A673 (cell line): Measurements from ENCODE around the gene HNRNPK. TPM values are rescaled to one million over a fixed set of nuclear protein-coding genes. Genes with fewer than 3 reads are reported as not detected.
"Not testable (repeated sequence)": the region's sequence is repeated elsewhere in the genome, so short reads cannot be mapped to it uniquely, and the experiment has no call there.

Experiments
- BruUV-seq: library from RNA; stranded (reverse); fragments of 400-500 nt; replicated peaks from 2 replicates; lab custom pipeline; 2021; lab: Mats Ljungman, UMichigan
- CTCF ChIA-PET: fragments of 300-600 bp; sonication (Branson Sonifier 250); formaldehyde crosslinking; loops from one replicate; lab custom pipeline; 2022; ENCODE audit warnings: antibody characterized with exemption; lab: Charles Lee
- POLR2A ChIA-PET: fragments of 300-600 bp; sonication (Branson Sonifier 250); formaldehyde crosslinking; loops from one replicate; lab custom pipeline; 2022; ENCODE audit warnings: antibody characterized with exemption; ENCODE audit not compliant: low non-redundant PET; lab: Charles Lee
- DNase-seq: peaks from one replicate; pipeline ENCODE4 v3.0.0-alpha.2; 2015; ENCODE audit warnings: low spot score
- H3K27ac ChIP-seq: fragments of 200-600 bp; sonication (generic); 2 replicates; pipeline ENCODE4 v1.5.1; 2016; ENCODE audit warnings: mixed run types, low read depth, mild to moderate bottlenecking, mixed read lengths, antibody characterized with exemption, low read length; ENCODE audit not compliant: poor library complexity, severe bottlenecking
- H3K27me3 ChIP-seq: fragments of 200-600 bp; sonication (generic); replicated peaks from 2 replicates; pipeline ENCODE4 v1.6.1; 2017; ENCODE audit warnings: mixed run types, low read depth, mild to moderate bottlenecking, mixed read lengths, antibody characterized with exemption, low read length; ENCODE audit not compliant: insufficient read depth, poor library complexity
- H3K36me3 ChIP-seq: fragments of 200-600 bp; sonication (generic); 2 replicates; pipeline ENCODE4 v1.6.1; 2016; ENCODE audit warnings: mixed run types, mild to moderate bottlenecking, mixed read lengths, antibody characterized with exemption, low read length; ENCODE audit not compliant: insufficient read depth, poor library complexity, severe bottlenecking
- H3K4me1 ChIP-seq: fragments of 200-600 bp; sonication (generic); 2 replicates; pipeline ENCODE4 v1.6.1; 2017; ENCODE audit warnings: mixed run types, mild to moderate bottlenecking, mixed read lengths, antibody characterized with exemption, low read length; ENCODE audit not compliant: insufficient read depth, poor library complexity, severe bottlenecking
- H3K4me3 ChIP-seq: fragments of 200-600 bp; sonication (generic); 2 replicates; pipeline ENCODE4 v1.5.1; 2016; ENCODE audit warnings: low read depth, mixed run types, mild to moderate bottlenecking, mixed read lengths, low read length; ENCODE audit not compliant: poor library complexity, severe bottlenecking
- H3K9me3 ChIP-seq: fragments of 200-600 bp; sonication (generic); 2 replicates; pipeline ENCODE4 v1.6.1; 2016; ENCODE audit warnings: mixed run types, low read depth, mild to moderate bottlenecking, mixed read lengths, antibody characterized with exemption, low read length; ENCODE audit not compliant: poor library complexity, severe bottlenecking
- CTCF ChIP-seq: fragments of 300-800, 200-600 bp; sonication (generic); conservative IDR thresholded peaks from 2 replicates; pipeline ENCODE4 v1.5.1; 2017; ENCODE audit warnings: low read depth, mild to moderate bottlenecking, antibody characterized with exemption, low read length, moderate library complexity, mixed read lengths
- EZH2 ChIP-seq: fragments of 200-600 bp; sonication (generic); IDR thresholded peaks from 2 replicates; pipeline ENCODE4 v1.6.1; 2017; ENCODE audit warnings: borderline replicate concordance, low read depth, mild to moderate bottlenecking, mixed read lengths, antibody characterized with exemption, low read length; ENCODE audit not compliant: poor library complexity, severe bottlenecking
- intact Hi-C: fragments of 100-400 bp; cut with micrococcal nuclease; formaldehyde crosslinking; loops from one replicate; pipeline ENCODE4 v1.10.0; 2022; ENCODE audit not compliant: unreplicated experiment
- total RNA-seq: library from RNA; stranded (reverse); gene quantifications from 2 replicates; pipeline ENCODE4 v1.2.3, GENCODE V29; 2021

Gene HNRNPK
- total RNA-seq, 1 experiment from 2014 or later: 872 TPM

- Histone ChIP-seq H3K4me3 (peak overlapping the region; percentile 44), H3K27me3 (no peaks in the 10 kb centered on the region), H3K27ac (no peak overlapping the region), H3K9me3 (no peaks in the 10 kb centered on the region), H3K36me3 (no peaks in the 10 kb centered on the region), H3K4me1 (no peaks in the 10 kb centered on the region)
- POLR2A ChIA-PET: no interaction called here
- intact Hi-C loops: no loop called here
- no peak for DNase-seq
- CTCF ChIA-PET: no interaction called here
- no TSS peak for BruUV-seq
- no peak for TF ChIP-seq EZH2
- no peak for TF ChIP-seq CTCF
Measured at GRCh38 chr9:83957248-83957513, 22.8 kb downstream of the HNRNPK start.

GRCh38 chr9:83956436-83957247 is 23.4 kb downstream of the HNRNPK start:
- no peaks in the 10 kb centered on the region for H3K36me3 ChIP-seq
- POLR2A ChIA-PET: no interaction called here
- DNase-seq: peak; percentile 57
- H3K27ac ChIP-seq: peak overlapping the region; percentile 7
- intact Hi-C loops: no loop called here
- CTCF ChIA-PET: no interaction called here
- H3K4me1 ChIP-seq: no peaks in the 10 kb centered on the region
- no peak for TF ChIP-seq EZH2
- no peak for TF ChIP-seq CTCF
- no peaks in the 10 kb centered on the region for H3K27me3 ChIP-seq
- no TSS peak for BruUV-seq
- no peaks in the 10 kb centered on the region for H3K9me3 ChIP-seq
- peak overlapping the region; percentile 44 for H3K4me3 ChIP-seq

GRCh38 chr9:83956086-83956435 is 24.0 kb downstream of the HNRNPK start:
- BruUV-seq: no TSS peak
- intact Hi-C loops: no loop called here

GRCh38 chr9:83948096-83948495 is 31.9 kb downstream of the HNRNPK start:
- H3K4me1 ChIP-seq, H3K27ac ChIP-seq, H3K9me3 ChIP-seq, CTCF ChIA-PET, DNase-seq, H3K4me3 ChIP-seq, H3K36me3 ChIP-seq, BruUV-seq, POLR2A ChIA-PET, H3K27me3 ChIP-seq, intact Hi-C loops: not testable (repeated sequence)

More at GRCh38 chr9:83956086-83956435, 24.0 kb downstream of the HNRNPK start:
- Histone ChIP-seq H3K27me3 (no peaks in the 10 kb centered on the region), H3K36me3 (no peaks in the 10 kb centered on the region), H3K4me1 (no peaks in the 10 kb centered on the region), H3K27ac (peak overlapping the region; percentile 7), H3K9me3 (no peaks in the 10 kb centered on the region), H3K4me3 (peak overlapping the region; percentile 44)
- POLR2A ChIA-PET: no interaction called here
- TF ChIP-seq CTCF (no peak), EZH2 (no peak)
- CTCF ChIA-PET: no interaction called here
- DNase-seq: no peak
